Neural progenitor cell (in vitro differentiated cells): Measurements from ENCODE around the gene ADRA2C.

Source experiments
- CTCF ChIP-seq: fragments of 200-600 bp; sonication (generic); IDR thresholded peaks from 2 replicates; pipeline ENCODE4 v1.5.1; 2017; ENCODE audit warnings: antibody characterized with exemption, mild to moderate bottlenecking
- EZH2phosphoT487 ChIP-seq: fragments of 200-600 bp; sonication (generic); IDR thresholded peaks from 2 replicates; pipeline ENCODE4 v1.6.1; 2017; ENCODE audit warnings: antibody characterized with exemption

GRCh38 chr4:3805026-3805425 lies 38.8 kb downstream of the ADRA2C start:
- no peak for TF ChIP-seq EZH2phosphoT487
- no peak for TF ChIP-seq CTCF
